Regular cardiac myocyte (primary cell): Measurements from ENCODE around the gene ZHX3. TPM values are rescaled to one million over a fixed set of nuclear protein-coding genes. Genes with fewer than 3 reads are reported as not detected.

ENCODE experiments used
- total RNA-seq: library from RNA; depleted of rRNA; stranded (reverse); fragments of >200 nt; gene quantifications from 2 replicates; pipeline ENCODE4 v1.2.3, GENCODE V29; 2014

The ZHX3 gene, protein sequence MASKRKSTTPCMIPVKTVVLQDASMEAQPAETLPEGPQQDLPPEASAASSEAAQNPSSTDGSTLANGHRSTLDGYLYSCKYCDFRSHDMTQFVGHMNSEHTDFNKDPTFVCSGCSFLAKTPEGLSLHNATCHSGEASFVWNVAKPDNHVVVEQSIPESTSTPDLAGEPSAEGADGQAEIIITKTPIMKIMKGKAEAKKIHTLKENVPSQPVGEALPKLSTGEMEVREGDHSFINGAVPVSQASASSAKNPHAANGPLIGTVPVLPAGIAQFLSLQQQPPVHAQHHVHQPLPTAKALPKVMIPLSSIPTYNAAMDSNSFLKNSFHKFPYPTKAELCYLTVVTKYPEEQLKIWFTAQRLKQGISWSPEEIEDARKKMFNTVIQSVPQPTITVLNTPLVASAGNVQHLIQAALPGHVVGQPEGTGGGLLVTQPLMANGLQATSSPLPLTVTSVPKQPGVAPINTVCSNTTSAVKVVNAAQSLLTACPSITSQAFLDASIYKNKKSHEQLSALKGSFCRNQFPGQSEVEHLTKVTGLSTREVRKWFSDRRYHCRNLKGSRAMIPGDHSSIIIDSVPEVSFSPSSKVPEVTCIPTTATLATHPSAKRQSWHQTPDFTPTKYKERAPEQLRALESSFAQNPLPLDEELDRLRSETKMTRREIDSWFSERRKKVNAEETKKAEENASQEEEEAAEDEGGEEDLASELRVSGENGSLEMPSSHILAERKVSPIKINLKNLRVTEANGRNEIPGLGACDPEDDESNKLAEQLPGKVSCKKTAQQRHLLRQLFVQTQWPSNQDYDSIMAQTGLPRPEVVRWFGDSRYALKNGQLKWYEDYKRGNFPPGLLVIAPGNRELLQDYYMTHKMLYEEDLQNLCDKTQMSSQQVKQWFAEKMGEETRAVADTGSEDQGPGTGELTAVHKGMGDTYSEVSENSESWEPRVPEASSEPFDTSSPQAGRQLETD
- 12.1 and 12.4 TPM in 2 replicates for total RNA-seq

GRCh38 chr20:41317546-41318270, at the start of gene ZHX3:
ZHX3 (minus strand) TSS chr20:41317731; CDS start chr20:41204916, 112,815 bp downstream.

GRCh38 chr20:41366546-41367392, 49.2 kb upstream of the ZHX3 start, which contains the start of gene EMILIN3:
EMILIN3 (minus strand) TSS chr20:41366818; CDS start chr20:41366634, 184 bp downstream.

DNA sequence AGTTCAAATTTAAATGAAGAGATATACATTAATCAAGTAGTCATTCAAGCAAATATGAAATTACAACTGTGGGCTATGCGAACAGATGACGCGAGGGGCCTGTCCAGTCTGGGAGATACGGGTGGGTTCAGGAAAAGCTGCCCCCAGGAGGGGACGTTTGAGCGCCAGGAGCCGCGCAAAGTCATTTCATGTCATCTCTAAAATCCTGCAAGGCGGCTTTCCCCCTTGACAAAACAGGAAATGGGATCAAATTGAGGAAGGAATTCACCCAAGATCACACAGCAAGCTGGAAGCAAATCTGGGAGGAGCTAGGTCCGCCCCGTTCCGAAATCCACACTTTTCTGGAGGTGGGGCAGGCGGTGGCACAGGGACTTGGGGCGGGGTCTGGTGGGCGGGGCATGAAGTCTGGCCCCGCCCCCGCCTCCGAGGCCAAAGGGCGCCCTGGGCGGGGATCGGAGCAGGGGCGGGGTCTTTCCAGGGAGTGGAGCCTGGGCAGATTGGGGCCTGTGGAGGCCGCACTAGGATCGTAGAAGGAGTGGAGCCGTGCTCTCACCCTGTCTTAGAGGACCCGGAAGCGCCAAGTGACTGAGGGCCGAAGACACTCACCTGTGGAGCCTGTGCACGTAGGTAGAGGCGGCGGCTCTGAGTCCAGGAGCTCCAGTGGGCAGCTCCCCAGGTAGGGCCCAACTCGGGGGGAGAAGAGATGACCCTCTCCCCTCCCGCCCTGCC, 23.0 kb upstream of the ZHX3 start, which contains the start of gene LPIN3:
LPIN3 (plus strand) TSS at position 495 of the 729 bp plus-strand sequence. CDS start 4,983 bp downstream, outside the sequence.

DNA sequence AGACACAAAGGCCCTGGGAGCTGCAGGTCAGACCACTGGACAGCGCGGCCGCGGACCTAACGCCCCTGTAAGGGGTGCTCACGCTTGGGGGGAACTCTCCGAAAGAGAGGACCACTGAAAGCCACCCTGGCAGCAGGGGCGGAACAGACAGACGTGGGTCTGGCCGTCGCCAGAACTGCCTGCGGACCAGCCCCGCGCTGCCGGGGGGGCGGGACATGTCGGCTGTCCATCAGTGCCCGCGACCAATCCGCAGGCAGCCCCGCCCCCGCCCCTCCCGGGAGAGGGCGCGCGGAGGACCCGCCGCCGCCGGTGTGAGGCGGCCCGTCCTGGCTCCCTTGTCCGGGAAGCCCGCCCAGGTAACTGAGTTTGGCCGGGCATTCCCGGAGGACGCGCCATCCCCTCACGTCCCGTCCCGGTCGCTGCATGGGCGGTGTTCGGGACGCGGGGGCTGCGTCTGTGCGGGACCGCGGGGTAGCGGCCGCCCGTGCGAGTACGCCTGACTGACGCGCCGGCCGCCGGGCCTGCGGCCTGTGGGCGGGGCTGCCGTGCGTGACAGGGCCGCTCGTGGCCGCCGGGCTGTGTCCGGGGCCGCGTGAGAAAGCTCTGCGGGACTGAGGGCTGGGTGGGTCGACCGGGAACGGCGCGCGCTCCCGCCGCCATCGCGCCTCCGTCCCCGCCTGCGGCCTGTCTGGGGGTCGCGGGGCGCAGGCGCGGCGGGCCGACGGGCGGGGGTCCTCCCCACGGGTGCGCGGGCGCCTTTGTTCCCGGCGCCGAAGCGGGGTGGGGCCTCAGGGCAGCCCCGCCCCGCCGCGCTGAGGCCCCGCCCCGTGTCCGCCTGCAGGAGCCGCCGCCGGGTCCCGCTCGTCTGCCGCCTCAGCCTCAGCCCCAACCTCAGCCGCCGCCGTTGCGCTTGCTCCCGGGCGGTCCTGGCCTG, 180.6 kb downstream of the ZHX3 start, which contains the start of gene PLCG1:
PLCG1 (plus strand) TSS at position 864 of the 934 bp plus-strand sequence. CDS start 99 bp downstream, outside the sequence.

Other genes with a start within 250 kb of the ZHX3 start
- 47.4 and 59.5 TPM in 2 replicates for gene PLCG1, start 180.2 kb downstream of the ZHX3 start, total RNA-seq
- 7.7 and 7.9 TPM in 2 replicates for gene LPIN3, start 23.1 kb upstream of the ZHX3 start, total RNA-seq
- not detected in 2 replicates for gene EMILIN3, start 49.1 kb upstream of the ZHX3 start, total RNA-seq